Fibroblast of mammary gland (primary cell): ENCODE results near the gene HYAL3.
A peak's percentile ranks its signal among the peaks of the same experiment; 100 is the strongest.

Experiments used
- DNase-seq: peaks from one replicate; pipeline ENCODE4 v3.0.0-alpha.2; 2010; ENCODE audit warnings: low read depth
- H3K4me3 ChIP-seq: 2 replicates; pipeline ENCODE4 v1.5.1; 2011; ENCODE audit warnings: low read depth, mild to moderate bottlenecking, low read length, moderate library complexity; ENCODE audit not compliant: control insufficient read depth
- TF ChIP-seq, protein P1 (sequence below): conservative IDR thresholded peaks from 2 replicates; pipeline ENCODE4 v1.5.1; 2011; ENCODE audit warnings: low read depth, low read length, inconsistent platforms; ENCODE audit not compliant: control insufficient read depth, insufficient read depth

HYAL3 gene

DNA sequence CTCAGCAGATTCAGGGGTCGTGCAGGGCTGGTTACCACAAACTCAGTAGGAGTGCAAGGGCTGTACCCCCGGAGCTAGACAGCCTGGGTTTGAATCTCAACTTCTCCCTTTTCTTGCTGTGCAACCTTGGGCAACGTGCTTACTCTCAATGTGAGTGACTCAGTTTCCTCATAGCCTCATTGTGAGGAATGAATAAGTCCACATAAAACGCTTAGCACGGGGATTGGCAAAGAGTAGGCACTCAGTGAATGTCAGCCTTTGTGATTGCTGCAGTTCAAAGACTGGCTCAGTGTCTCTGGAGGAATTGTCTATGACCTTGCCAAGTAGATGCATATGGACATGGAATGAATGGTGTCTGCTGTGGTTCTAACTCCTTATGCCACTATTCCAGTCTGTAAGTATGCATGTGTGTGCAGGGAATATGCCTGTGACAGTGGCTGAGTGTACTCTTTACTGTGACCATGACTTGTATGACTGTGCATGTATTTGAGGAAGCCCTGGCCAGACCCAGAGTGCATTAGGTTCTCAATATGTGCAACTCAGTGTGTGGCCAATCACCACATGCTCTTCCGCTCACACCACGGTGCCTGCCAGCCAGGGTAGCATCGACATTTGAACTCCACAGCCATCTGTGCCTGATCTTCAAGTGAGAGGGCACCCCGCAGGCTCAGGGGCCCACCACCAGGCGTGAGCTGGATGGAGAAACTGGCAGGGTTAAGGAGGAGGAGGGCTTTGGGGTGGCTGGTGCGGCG is 900 bp upstream of the HYAL3 start:
- peak; percentile 80 for DNase-seq
- TF ChIP-seq, protein P1, sequence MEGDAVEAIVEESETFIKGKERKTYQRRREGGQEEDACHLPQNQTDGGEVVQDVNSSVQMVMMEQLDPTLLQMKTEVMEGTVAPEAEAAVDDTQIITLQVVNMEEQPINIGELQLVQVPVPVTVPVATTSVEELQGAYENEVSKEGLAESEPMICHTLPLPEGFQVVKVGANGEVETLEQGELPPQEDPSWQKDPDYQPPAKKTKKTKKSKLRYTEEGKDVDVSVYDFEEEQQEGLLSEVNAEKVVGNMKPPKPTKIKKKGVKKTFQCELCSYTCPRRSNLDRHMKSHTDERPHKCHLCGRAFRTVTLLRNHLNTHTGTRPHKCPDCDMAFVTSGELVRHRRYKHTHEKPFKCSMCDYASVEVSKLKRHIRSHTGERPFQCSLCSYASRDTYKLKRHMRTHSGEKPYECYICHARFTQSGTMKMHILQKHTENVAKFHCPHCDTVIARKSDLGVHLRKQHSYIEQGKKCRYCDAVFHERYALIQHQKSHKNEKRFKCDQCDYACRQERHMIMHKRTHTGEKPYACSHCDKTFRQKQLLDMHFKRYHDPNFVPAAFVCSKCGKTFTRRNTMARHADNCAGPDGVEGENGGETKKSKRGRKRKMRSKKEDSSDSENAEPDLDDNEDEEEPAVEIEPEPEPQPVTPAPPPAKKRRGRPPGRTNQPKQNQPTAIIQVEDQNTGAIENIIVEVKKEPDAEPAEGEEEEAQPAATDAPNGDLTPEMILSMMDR, result no peak
- peak overlapping the region; percentile 51 for H3K4me3 ChIP-seq

DNA sequence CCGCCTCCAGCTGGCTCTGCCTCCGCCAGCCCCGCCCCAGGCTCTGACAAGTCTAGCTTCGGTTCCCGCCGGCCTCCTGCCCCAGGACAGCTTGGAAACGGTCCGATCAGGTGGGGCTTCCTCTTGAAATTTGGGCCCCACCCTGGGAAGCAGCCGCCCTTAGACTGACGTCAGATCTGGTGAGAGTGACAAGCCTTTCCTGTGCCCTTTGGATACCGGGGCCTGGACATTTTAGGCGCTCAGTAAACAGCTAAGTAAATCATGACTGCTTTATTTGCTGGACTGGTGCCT is 378 bp upstream of the HYAL3 start:
- H3K4me3 ChIP-seq, result peak overlapping the region; percentile 51
- DNase-seq, result no peak
- TF ChIP-seq, protein P1, result no peak

DNA sequence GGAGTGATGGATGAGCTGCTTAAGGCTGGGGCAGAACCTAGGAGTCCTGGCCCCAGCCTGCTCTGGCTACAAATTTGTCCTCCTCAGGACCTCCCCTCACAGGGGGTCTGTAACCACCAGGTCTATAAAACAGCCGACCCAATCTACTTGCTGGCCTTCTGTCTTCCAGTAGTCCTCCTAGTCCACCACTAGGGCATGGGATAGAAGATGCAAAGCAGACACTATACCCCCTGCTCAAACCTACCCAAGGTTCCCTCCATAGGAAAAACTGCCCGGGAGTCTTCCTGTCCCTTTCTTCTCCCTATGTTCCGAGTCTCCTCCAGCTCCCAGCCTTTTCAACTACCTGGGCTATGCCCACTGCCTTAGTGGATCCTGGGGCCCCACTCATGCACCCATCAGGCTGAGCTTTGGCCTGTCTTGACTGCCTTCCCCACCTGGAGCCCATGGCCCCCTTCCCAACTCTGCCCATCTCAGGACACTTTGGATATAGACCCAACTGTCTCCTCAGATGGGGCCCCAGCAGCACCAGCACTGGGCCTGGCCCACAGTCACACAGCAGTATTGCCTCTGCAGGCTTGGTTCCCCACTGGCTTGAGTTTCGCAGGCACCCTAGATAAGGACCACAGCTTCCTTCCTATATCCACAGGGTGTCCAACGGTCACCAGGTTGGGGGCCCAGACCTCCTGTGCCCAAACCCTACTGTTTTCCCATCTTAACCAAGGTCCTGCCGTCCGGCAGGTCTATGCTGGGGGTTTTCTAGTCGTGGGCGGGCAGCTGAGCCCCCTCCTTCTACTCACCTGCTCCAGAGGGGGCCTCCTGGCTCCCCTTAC is 1.1 kb downstream of the HYAL3 start:
- DNase-seq, result no peak
- peak overlapping the region; percentile 86 for H3K4me3 ChIP-seq
- TF ChIP-seq, protein P1, result peak; percentile 21

DNA sequence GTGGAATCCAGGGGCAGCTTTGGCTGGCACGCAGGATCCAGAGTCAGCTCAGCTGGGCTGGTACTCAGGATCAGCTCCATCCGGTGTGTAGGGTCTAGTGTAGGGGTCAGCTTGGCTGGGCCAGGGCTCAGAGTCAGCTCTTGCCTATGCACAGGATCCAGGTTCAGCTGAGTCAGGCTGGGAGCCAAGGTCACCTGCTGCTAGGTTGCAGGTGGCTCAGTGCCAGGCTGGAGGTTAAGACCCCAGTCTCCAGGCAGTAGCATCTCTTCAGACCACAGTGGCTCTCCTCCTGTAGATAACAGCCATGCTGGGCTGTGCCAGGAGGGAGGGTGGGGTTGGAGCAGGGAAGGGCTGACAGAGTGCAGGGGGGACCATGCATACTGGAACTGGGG is 1.8 kb downstream of the HYAL3 start:
- H3K4me3 ChIP-seq, result no peak overlapping the region
- no peak for DNase-seq
- TF ChIP-seq, protein P1, result no peak

DNA sequence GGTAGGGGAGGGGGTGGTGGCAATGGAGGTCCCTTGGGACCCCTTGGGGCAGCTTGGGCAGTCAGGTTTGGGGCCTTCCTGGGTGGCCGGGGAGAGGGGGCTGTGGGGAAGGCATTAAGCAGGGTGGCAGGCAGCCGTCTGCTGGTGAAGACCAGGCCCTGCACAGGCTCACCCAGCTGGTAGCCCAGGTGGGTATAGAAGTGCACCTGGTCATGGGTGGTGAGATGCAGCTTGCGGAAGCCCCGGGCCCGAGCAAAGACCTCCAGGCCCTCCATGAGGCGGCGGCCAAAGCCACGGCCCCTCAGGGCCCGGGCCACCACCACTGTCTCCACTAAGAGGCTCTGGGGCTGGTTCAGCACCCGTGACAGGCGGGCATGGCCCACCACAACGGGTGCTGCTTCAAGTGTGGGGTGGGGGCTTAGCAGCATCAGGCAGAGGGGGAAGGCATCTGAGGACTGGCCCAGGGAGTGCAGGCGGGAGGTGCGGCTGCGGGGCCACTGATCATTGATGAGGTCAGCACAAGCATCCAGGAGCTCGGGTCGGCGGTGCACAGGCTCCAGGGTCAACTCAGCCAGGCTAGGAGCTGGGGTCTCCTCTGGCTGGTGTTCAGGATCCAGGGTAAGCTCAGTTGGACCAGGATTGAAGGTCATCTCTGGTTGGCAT is 2.4 kb downstream of the HYAL3 start:
- TF ChIP-seq, protein P1, result no peak
- DNase-seq, result no peak
- H3K4me3 ChIP-seq, result no peak overlapping the region

DNA sequence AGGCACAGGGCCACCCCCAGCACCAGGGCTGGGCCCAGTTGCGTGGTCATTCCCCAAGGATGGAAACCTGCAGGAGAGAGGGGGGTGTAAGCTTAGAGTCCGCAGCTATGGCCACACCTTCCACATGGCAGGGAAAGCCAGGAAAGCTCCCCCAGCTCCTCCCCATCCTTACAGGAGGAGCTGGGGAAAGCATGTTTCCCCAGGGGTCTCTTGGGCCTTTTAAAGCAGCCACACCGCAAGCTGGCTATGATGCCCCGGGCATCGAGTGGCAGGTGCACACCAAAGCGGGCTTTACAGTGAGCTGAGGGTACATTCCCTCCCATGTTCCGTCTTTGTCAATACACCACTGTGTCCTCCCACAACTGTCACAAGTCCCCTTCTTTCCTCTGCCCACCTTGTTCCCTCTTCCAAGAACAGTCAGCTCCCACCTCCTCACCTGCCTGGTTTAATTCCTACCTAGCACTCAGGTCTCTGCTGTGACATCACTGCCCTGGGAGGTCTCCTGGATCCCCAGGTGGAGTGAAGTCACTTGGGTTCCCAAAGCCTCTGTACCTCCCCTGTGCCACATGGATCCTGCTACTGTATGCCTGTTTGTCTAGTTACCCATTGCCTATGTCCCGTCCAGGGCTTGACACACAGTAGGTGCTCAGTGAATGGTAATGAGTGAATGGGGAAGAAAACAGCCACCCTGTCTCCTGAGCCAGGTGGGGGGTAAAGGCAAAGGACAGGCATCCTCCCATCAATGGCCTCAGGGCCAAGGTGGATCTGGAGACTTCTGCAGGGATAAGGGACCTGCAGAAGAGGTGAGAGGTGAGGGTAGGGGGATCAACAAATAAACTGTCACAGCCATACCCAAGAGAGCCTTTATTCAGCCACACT is 3.4 kb downstream of the HYAL3 start:
- TF ChIP-seq, protein P1, result no peak
- H3K4me3 ChIP-seq, result no peak overlapping the region
- no peak for DNase-seq
